Epithelial cell of proximal tubule (primary cell): ENCODE results near the gene ENTREP3. TPM values are rescaled to one million over a fixed set of nuclear protein-coding genes. Genes with fewer than 3 reads are reported as not detected.
"Not testable (repeated sequence)": the region's sequence is repeated elsewhere in the genome, so short reads cannot be mapped to it uniquely, and the experiment has no call there.

Experiments used
- DNase-seq: peaks from one replicate; pipeline ENCODE4 v3.0.0-alpha.2; 2011; ENCODE audit warnings: low read depth
- H3K4me3 ChIP-seq: 2 replicates; pipeline ENCODE4 v1.5.1; 2011; ENCODE audit warnings: low read depth, mild to moderate bottlenecking, low read length
- CTCF ChIP-seq: conservative IDR thresholded peaks from 2 replicates; pipeline ENCODE4 v1.5.1; 2012; ENCODE audit warnings: low read depth, mild to moderate bottlenecking, low read length
- total RNA-seq: library from RNA; depleted of rRNA; stranded (reverse); fragments of >200 nt; gene quantifications from 2 replicates; pipeline ENCODE4 v1.2.3, GENCODE V29; 2015

The ENTREP3 gene
- total RNA-seq, 1 donor from 2014 or later, result 15.9 TPM

- H3K4me3 ChIP-seq, result peak overlapping the region; percentile 83
- DNase-seq, result peak; percentile 84
- no peak for TF ChIP-seq CTCF
Measured at GRCh38 chr1:155227261-155228095, 27.8 kb downstream of the ENTREP3 start.

- peak overlapping the region; percentile 83 for H3K4me3 ChIP-seq
- DNase-seq, result no peak
- TF ChIP-seq CTCF, result no peak
Measured at GRCh38 chr1:155226910-155227260, 28.4 kb downstream of the ENTREP3 start.

- DNase-seq, result no peak
- H3K4me3 ChIP-seq, result peak overlapping the region; percentile 83
- peak; percentile 76 for TF ChIP-seq CTCF
Measured at GRCh38 chr1:155226188-155226909, 28.9 kb downstream of the ENTREP3 start.

- H3K4me3 ChIP-seq, DNase-seq: not testable (repeated sequence)
Measured at GRCh38 chr1:155225404-155225759, 29.9 kb downstream of the ENTREP3 start.

GRCh38 chr1:155223047-155223446 lies 32.2 kb downstream of the ENTREP3 start:
- no peak for DNase-seq
- no peak for TF ChIP-seq CTCF
- H3K4me3 ChIP-seq, result no peak overlapping the region

- not testable (repeated sequence) for H3K4me3 ChIP-seq, DNase-seq
Measured at GRCh38 chr1:155220211-155220965, 34.9 kb downstream of the ENTREP3 start.

GRCh38 chr1:155219592-155220031 lies 35.7 kb downstream of the ENTREP3 start:
- no peak overlapping the region for H3K4me3 ChIP-seq
- no peak for DNase-seq
- TF ChIP-seq CTCF, result no peak
